ENCODE data around the gene ZNF474. TPM values are rescaled to one million over a fixed set of nuclear protein-coding genes. Genes with fewer than 3 reads are reported as not detected.

ZNF474 gene
- total RNA-seq, 2 donors from 2014 or later, result 0.31 TPM; not detected in 1

DNA sequence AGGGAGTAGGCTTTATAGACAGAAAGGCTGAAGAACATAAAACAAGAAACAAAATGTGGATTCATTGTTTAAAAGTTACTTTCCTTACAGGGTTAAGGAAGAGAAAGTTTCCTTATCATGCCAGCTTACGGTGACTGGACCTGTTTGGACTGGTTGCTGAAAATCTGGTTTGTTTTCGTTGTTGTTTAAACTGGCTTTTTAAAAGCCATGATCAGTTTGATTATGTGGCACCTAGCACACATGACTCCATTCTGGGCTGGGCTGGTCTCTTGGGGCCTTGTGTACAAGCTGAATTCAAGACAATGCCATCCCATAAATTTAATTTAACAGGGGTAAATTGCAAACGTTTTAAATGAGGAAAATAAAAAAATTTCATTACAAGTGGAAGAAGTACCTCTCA lies 18.4 kb upstream of the ZNF474 start:
- H3K36me3 ChIP-seq (ENCODE audit: control insufficient read depth, insufficient read depth, low read length), result no peaks in the 10 kb centered on the region
- no peak for TF ChIP-seq CTCF (conservative IDR thresholded peaks at IDR 0.05)
- no peak overlapping the region for H3K27ac Mint-ChIP-seq
- no peaks in the 10 kb centered on the region for H3K9me3 Mint-ChIP-seq
- H3K9ac ChIP-seq (ENCODE audit: extremely low read depth, low read length, poor library complexity, severe bottlenecking), result no peak overlapping the region
- H3K27me3 ChIP-seq (ENCODE audit: control insufficient read depth, insufficient read depth, low read length, poor library complexity, severe bottlenecking), result no peaks in the 10 kb centered on the region
- H3K4me3 Mint-ChIP-seq, result no peak overlapping the region
- H3K4me1 ChIP-seq (ENCODE audit: control insufficient read depth, insufficient read depth, low read length), result peaks cover 4% of the 10 kb centered on the region
- WGBS, 2 experiments (ENCODE audit: insufficient coverage in 1 of 2, insufficient read length in 1 of 2), result 80 to 81% methylated on average over 1 to 3 of the region's 3 CpGs
- no peak for DNase-seq
- H3K4me3 ChIP-seq (ENCODE audit: low read length), result no peak overlapping the region
- H3K27ac ChIP-seq (ENCODE audit: low read depth, low read length), result no peak overlapping the region
- peaks cover 4% of the 10 kb centered on the region for H3K27me3 Mint-ChIP-seq (ENCODE audit: insufficient read depth)
- H3K36me3 Mint-ChIP-seq (ENCODE audit: low read depth), result no peaks in the 10 kb centered on the region
- H3K4me1 Mint-ChIP-seq, result peaks cover 19% of the 10 kb centered on the region
- no peaks in the 10 kb centered on the region for H3K9me3 ChIP-seq (ENCODE audit: control insufficient read depth, low read length)

GRCh38 chr5:122111460-122111859 lies 17.9 kb upstream of the ZNF474 start:
- Histone ChIP-seq H3K9me3 (ENCODE audit: control insufficient read depth, low read length) (no peaks in the 10 kb centered on the region), H3K36me3 (ENCODE audit: control insufficient read depth, insufficient read depth, low read length) (no peaks in the 10 kb centered on the region), H3K4me3 (ENCODE audit: low read length) (no peak overlapping the region), H3K9ac (ENCODE audit: extremely low read depth, low read length, poor library complexity, severe bottlenecking) (no peak overlapping the region), H3K4me1 (ENCODE audit: control insufficient read depth, insufficient read depth, low read length) (peaks cover 4% of the 10 kb centered on the region), H3K27ac (ENCODE audit: low read depth, low read length) (no peak overlapping the region), H3K27me3 (ENCODE audit: control insufficient read depth, insufficient read depth, low read length, poor library complexity, severe bottlenecking) (no peaks in the 10 kb centered on the region)
- H3K4me1 Mint-ChIP-seq, result peaks cover 19% of the 10 kb centered on the region
- H3K36me3 Mint-ChIP-seq (ENCODE audit: low read depth), result no peaks in the 10 kb centered on the region
- H3K9me3 Mint-ChIP-seq, result no peaks in the 10 kb centered on the region
- DNase-seq, result no peak
- peaks cover 4% of the 10 kb centered on the region for H3K27me3 Mint-ChIP-seq (ENCODE audit: insufficient read depth)
- TF ChIP-seq CTCF (conservative IDR thresholded peaks at IDR 0.05), result no peak
- H3K27ac Mint-ChIP-seq, result no peak overlapping the region
- 94 to 100% methylated on average over 2 to 5 of the region's 5 CpGs for WGBS, 2 experiments (ENCODE audit: insufficient coverage in 1 of 2, insufficient read length in 1 of 2)
- H3K4me3 Mint-ChIP-seq, result no peak overlapping the region

- Mint-ChIP-seq H3K36me3 (ENCODE audit: low read depth) (no peaks in the 10 kb centered on the region), H3K4me1 (peaks cover 19% of the 10 kb centered on the region), H3K27ac (no peak overlapping the region), H3K9me3 (no peaks in the 10 kb centered on the region), H3K27me3 (ENCODE audit: insufficient read depth) (peaks cover 4% of the 10 kb centered on the region), H3K4me3 (no peak overlapping the region)
- Histone ChIP-seq H3K9ac (ENCODE audit: extremely low read depth, low read length, poor library complexity, severe bottlenecking) (no peak overlapping the region), H3K27me3 (ENCODE audit: control insufficient read depth, insufficient read depth, low read length, poor library complexity, severe bottlenecking) (no peaks in the 10 kb centered on the region), H3K4me1 (ENCODE audit: control insufficient read depth, insufficient read depth, low read length) (peaks cover 4% of the 10 kb centered on the region), H3K27ac (ENCODE audit: low read depth, low read length) (no peak overlapping the region), H3K9me3 (ENCODE audit: control insufficient read depth, low read length) (no peaks in the 10 kb centered on the region), H3K4me3 (ENCODE audit: low read length) (no peak overlapping the region), H3K36me3 (ENCODE audit: control insufficient read depth, insufficient read depth, low read length) (no peaks in the 10 kb centered on the region)
- 90% methylated on average over 3 of the region's 3 CpGs; no CpG with 5 or more reads in 1 of the 2 experiments for WGBS, 2 experiments (ENCODE audit: insufficient coverage in 1 of 2, insufficient read length in 1 of 2)
- no peak for DNase-seq
- no peak for TF ChIP-seq CTCF (conservative IDR thresholded peaks at IDR 0.05)
Measured at GRCh38 chr5:122112063-122112462, 17.3 kb upstream of the ZNF474 start.

Measured in endodermal cell (in vitro differentiated cells).